Measurements from ENCODE around the gene MARK4.

DNA sequence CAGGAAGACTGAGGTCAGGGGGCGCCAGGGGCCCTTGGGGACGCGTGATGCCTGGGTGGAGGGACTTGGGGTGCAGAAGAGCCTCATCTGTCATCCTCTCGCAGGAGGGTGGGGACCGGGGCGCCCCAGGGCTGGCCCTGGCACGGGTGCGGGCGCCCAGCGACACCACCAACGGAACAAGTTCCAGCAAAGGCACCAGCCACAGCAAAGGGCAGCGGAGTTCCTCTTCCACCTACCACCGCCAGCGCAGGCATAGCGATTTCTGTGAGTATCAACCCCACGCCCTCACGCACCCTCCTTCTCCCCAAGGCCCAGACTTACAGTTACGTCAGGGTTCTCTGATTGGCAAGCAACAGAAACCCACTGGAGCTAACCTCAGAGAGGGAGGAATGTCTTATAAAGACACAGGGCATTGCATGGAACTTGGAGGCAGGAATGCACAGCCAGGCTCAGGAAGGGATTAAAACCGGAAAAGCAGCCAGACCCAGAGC, 29.4 kb downstream of the MARK4 start:
- no peak for TF ChIP-seq POLR2A (IDR thresholded peaks at IDR 0.05)
- TF ChIP-seq CTCF (IDR thresholded peaks at IDR 0.05): no peak
